Esophagus squamous epithelium (tissue), 4 donors: ENCODE data around the gene COMMD1.

ENCODE experiments used
- POLR2A ChIP-seq, 4 donors: fragments of 450-650 bp; IDR thresholded peaks; one replicate each; pipeline ENCODE4 v1.6.1; 2017; ENCODE audit warnings: antibody characterized with exemption in 4 of 4, mild to moderate bottlenecking in 4 of 4, moderate library complexity in 3 of 4
- TF ChIP-seq, protein P1 (sequence below), 6 experiments: fragments of 450-650 bp in 4 of 6; fragments of 200-600 bp in 2 of 6; sonication (generic) in 2 of 6; IDR thresholded peaks; one replicate each; pipeline ENCODE4 v1.5.1; 2016 to 2019; ENCODE audit warnings: antibody characterized with exemption in 6 of 6, mild to moderate bottlenecking in 4 of 6, moderate library complexity in 4 of 6

DNA sequence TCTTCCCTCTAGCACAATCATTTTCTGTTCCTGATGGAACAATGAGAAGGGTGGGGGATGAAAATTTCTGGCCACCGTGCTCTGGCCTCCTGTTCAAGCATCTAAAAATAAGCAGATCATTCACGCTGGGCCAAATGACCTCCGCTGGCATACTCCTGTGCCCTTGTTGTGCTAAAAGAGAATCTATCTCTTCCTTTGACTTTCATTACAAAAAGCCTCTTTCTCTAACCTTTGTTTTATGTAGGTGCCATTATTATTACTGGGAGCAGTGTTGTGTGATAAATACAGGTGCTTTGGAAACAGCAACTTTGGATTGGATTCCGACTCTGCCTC is 245.8 kb downstream of the COMMD1 start:
- TF ChIP-seq, protein P1, sequence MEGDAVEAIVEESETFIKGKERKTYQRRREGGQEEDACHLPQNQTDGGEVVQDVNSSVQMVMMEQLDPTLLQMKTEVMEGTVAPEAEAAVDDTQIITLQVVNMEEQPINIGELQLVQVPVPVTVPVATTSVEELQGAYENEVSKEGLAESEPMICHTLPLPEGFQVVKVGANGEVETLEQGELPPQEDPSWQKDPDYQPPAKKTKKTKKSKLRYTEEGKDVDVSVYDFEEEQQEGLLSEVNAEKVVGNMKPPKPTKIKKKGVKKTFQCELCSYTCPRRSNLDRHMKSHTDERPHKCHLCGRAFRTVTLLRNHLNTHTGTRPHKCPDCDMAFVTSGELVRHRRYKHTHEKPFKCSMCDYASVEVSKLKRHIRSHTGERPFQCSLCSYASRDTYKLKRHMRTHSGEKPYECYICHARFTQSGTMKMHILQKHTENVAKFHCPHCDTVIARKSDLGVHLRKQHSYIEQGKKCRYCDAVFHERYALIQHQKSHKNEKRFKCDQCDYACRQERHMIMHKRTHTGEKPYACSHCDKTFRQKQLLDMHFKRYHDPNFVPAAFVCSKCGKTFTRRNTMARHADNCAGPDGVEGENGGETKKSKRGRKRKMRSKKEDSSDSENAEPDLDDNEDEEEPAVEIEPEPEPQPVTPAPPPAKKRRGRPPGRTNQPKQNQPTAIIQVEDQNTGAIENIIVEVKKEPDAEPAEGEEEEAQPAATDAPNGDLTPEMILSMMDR (IDR thresholded peaks at IDR 0.05), result no peak
- no peak for TF ChIP-seq POLR2A (IDR thresholded peaks at IDR 0.05)
